K562 (cell line): ENCODE data around the gene THADA. TPM values are rescaled to one million over a fixed set of nuclear protein-coding genes. Genes with fewer than 3 reads are reported as not detected.

ENCODE experiments used
- BRF1 ChIP-seq: IDR thresholded peaks from 3 replicates; pipeline ENCODE4 v1.6.1; 2011; ENCODE audit warnings: borderline replicate concordance, mild to moderate bottlenecking; ENCODE audit not compliant: insufficient read length; ENCODE audit errors: extremely low read depth
- GATAD2A ChIP-seq: fragments of 450-650 bp; IDR thresholded peaks from 2 replicates; pipeline ENCODE4 v1.6.1; 2017
- KLF10 ChIP-seq: fragments of 250-450 bp; sonication (Bioruptor Pico); IDR thresholded peaks from 2 replicates; pipeline ENCODE4 v1.6.1; 2021; ENCODE audit warnings: matching md5 sums
- MAFK ChIP-seq: IDR thresholded peaks from 2 replicates; pipeline ENCODE4 v1.6.1; 2011; ENCODE audit warnings: low read length, improper control_type of control experiment
- MYBL2 ChIP-seq, 2 experiments: fragments of 450-650 bp in 1 of 2; sonication (generic) in 1 of 2; formaldehyde crosslinking in 1 of 2; IDR thresholded peaks; 2 replicates each; pipeline versions ENCODE4 v1.6.1 to v1.8.1; 2017 to 2022; ENCODE audit warnings: borderline replicate concordance in 1 of 2, inconsistent platforms in 1 of 2, low read depth in 1 of 2, mild to moderate bottlenecking in 1 of 2, missing genetic modification reagents in 1 of 2, moderate library complexity in 1 of 2
- NFXL1 ChIP-seq: fragments of 450-650 bp; formaldehyde crosslinking; IDR thresholded peaks from 2 replicates; pipeline ENCODE4 v1.4.0; 2021; ENCODE audit warnings: mild to moderate bottlenecking
- NR2C1 ChIP-seq, 2 experiments: fragments of 450-650 bp; IDR thresholded peaks; 2 replicates each; pipeline ENCODE4 v1.6.1; 2017; ENCODE audit warnings: mild to moderate bottlenecking in 2 of 2, antibody characterized with exemption in 1 of 2, inconsistent platforms in 1 of 2, missing compliant biosample characterization in 1 of 2, missing genetic modification characterization in 1 of 2
- TAF7 ChIP-seq: fragments of 450-650 bp; IDR thresholded peaks from 2 replicates; pipeline ENCODE4 v1.6.1; 2016; ENCODE audit warnings: missing genetic modification characterization, missing compliant biosample characterization
- VEZF1 ChIP-seq: fragments of 200-800 bp; sonication (Bioruptor generic); IDR thresholded peaks from 2 replicates; pipeline ENCODE4 v1.6.1; 2017; ENCODE audit warnings: missing genetic modification characterization, missing compliant biosample characterization
- ZFPM2 ChIP-seq: fragments of 250-450 bp; sonication (Bioruptor Pico); IDR thresholded peaks from 2 replicates; pipeline ENCODE4 v1.5.1; 2022; ENCODE audit warnings: mild to moderate bottlenecking
- ZNF699 ChIP-seq: fragments of 250-450 bp; sonication (Bioruptor Pico); IDR thresholded peaks from 2 replicates; pipeline ENCODE4 v1.8.0; 2021; ENCODE audit warnings: mild to moderate bottlenecking, moderate library complexity; ENCODE audit not compliant: insufficient replicate concordance
- polyA plus RNA-seq, 8 experiments: library from polyadenylated mRNA; depleted of rRNA in 4 of 8; stranded (reverse) in 5 of 8; unstranded in 3 of 8; fragments of >200 nt; fragmentation: Nextera tagmentation in 2 of 8; fragmentation: Illumina TruSeq in 1 of 8; extraction: Ambion mirVana in 2 of 8; extraction: Trizol in 1 of 8; gene quantifications; 2 replicates each; pipeline versions ENCODE4 v1.2.1 to v1.2.3, GENCODE V29; 2011 to 2014; ENCODE audit warnings: inconsistent platforms in 1 of 8, missing spikeins in 1 of 8
- total RNA-seq, 7 experiments: library from RNA; depleted of rRNA in 6 of 7; stranded (reverse); fragments of >200 nt in 6 of 7; fragmentation: Illumina TruSeq in 2 of 7; extraction: Trizol in 2 of 7; gene quantifications; 2 replicates each; pipeline versions ENCODE4 v1.2.1 to v1.2.3, GENCODE V29; 2011 to 2021; ENCODE audit warnings: low replicate concordance in 1 of 7
- TF ChIP-seq, protein P1 (sequence below): fragments of 200-800 bp; sonication (Bioruptor generic); IDR thresholded peaks from 2 replicates; pipeline ENCODE4 v1.6.1; 2017; ENCODE audit warnings: missing genetic modification characterization, missing compliant biosample characterization
- TF ChIP-seq, protein P2 (sequence below), 2 experiments: fragments of 450-650 bp; formaldehyde crosslinking in 1 of 2; IDR thresholded peaks; 2 replicates each; pipeline versions ENCODE4 v1.4.0 to v1.6.1; 2014 to 2020; ENCODE audit warnings: mild to moderate bottlenecking in 2 of 2, borderline replicate concordance in 1 of 2, low read depth in 1 of 2
- TF ChIP-seq, protein P3 (sequence below): fragments of 250-450 bp; sonication (Bioruptor Pico); IDR thresholded peaks from 2 replicates; pipeline ENCODE4 v1.4.0; 2020

The THADA gene
- total and polyA plus RNA-seq, 9 of the 15 experiments (the other 6 are each of a cell fraction or from before 2014, with no cell fraction given) = 17.8 to 34.7 (median 31.9) TPM

- no peak for TF ChIP-seq MYBL2 (IDR thresholded peaks at IDR 0.05; ENCODE audit: low read depth)
- no peak for TF ChIP-seq MYBL2 (CRISPR knock-in tag; IDR thresholded peaks at IDR 0.05; ENCODE audit: borderline replicate concordance)
- TF ChIP-seq GATAD2A = peak; percentile 83; the same call in 1 of the 2 replicates
- TF ChIP-seq ZFPM2 (CRISPR knock-in tag) = no peak
- peak; percentile 71 for TF ChIP-seq VEZF1 (CRISPR knock-in tag)
- TF ChIP-seq MAFK = no peak
- TF ChIP-seq KLF10 (CRISPR knock-in tag) = no peak
- no peak for TF ChIP-seq BRF1
- no peak for TF ChIP-seq NFXL1 (CRISPR knock-in tag)
- TF ChIP-seq, protein P1, sequence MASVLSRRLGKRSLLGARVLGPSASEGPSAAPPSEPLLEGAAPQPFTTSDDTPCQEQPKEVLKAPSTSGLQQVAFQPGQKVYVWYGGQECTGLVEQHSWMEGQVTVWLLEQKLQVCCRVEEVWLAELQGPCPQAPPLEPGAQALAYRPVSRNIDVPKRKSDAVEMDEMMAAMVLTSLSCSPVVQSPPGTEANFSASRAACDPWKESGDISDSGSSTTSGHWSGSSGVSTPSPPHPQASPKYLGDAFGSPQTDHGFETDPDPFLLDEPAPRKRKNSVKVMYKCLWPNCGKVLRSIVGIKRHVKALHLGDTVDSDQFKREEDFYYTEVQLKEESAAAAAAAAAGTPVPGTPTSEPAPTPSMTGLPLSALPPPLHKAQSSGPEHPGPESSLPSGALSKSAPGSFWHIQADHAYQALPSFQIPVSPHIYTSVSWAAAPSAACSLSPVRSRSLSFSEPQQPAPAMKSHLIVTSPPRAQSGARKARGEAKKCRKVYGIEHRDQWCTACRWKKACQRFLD (CRISPR knock-in tag) = peak; percentile 89
- no peak for TF ChIP-seq NR2C1 (IDR thresholded peaks at IDR 0.05)
- TF ChIP-seq NR2C1 (tag; IDR thresholded peaks at IDR 0.05) = no peak
- no peak for TF ChIP-seq TAF7 (tag)
- TF ChIP-seq, protein P2, sequence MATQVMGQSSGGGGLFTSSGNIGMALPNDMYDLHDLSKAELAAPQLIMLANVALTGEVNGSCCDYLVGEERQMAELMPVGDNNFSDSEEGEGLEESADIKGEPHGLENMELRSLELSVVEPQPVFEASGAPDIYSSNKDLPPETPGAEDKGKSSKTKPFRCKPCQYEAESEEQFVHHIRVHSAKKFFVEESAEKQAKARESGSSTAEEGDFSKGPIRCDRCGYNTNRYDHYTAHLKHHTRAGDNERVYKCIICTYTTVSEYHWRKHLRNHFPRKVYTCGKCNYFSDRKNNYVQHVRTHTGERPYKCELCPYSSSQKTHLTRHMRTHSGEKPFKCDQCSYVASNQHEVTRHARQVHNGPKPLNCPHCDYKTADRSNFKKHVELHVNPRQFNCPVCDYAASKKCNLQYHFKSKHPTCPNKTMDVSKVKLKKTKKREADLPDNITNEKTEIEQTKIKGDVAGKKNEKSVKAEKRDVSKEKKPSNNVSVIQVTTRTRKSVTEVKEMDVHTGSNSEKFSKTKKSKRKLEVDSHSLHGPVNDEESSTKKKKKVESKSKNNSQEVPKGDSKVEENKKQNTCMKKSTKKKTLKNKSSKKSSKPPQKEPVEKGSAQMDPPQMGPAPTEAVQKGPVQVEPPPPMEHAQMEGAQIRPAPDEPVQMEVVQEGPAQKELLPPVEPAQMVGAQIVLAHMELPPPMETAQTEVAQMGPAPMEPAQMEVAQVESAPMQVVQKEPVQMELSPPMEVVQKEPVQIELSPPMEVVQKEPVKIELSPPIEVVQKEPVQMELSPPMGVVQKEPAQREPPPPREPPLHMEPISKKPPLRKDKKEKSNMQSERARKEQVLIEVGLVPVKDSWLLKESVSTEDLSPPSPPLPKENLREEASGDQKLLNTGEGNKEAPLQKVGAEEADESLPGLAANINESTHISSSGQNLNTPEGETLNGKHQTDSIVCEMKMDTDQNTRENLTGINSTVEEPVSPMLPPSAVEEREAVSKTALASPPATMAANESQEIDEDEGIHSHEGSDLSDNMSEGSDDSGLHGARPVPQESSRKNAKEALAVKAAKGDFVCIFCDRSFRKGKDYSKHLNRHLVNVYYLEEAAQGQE (IDR thresholded peaks at IDR 0.05; ENCODE audit: borderline replicate concordance) = no peak
- TF ChIP-seq, protein P2 (CRISPR knock-in tag; IDR thresholded peaks at IDR 0.05; ENCODE audit: low read depth) = no peak; the same call in 1 of the 2 replicates
- TF ChIP-seq, protein P3, sequence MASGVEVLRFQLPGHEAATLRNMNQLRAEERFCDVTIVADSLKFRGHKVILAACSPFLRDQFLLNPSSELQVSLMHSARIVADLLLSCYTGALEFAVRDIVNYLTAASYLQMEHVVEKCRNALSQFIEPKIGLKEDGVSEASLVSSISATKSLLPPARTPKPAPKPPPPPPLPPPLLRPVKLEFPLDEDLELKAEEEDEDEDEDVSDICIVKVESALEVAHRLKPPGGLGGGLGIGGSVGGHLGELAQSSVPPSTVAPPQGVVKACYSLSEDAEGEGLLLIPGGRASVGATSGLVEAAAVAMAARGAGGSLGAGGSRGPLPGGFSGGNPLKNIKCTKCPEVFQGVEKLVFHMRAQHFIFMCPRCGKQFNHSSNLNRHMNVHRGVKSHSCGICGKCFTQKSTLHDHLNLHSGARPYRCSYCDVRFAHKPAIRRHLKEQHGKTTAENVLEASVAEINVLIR (CRISPR knock-in tag) = 0 out of 2 replicates have a peak, but pooled peaks have one; percentile 25
- TF ChIP-seq ZNF699 = no peak
These were observed 405.4 kb downstream of the THADA start (continued) for GRCh38 chr2:43190311-43191052.
